SH-SY5Y (cell line): ENCODE data around the gene ITPKB.

Experiments
- GATA2 ChIP-seq: IDR thresholded peaks from 2 replicates; pipeline ENCODE4 v1.6.1; 2011; ENCODE audit warnings: mild to moderate bottlenecking, low read depth, low read length
- GATA3 ChIP-seq: IDR thresholded peaks from 2 replicates; pipeline ENCODE4 v1.6.1; 2011; ENCODE audit warnings: low read depth, mild to moderate bottlenecking, low read length, moderate library complexity

ITPKB gene

GRCh38 chr1:226655251-226656163, 83.6 kb downstream of the ITPKB start:
- TF ChIP-seq GATA3 (no peak), GATA2 (no peak)

GRCh38 chr1:226654668-226655055, 84.4 kb downstream of the ITPKB start:
- TF ChIP-seq GATA3 (no peak), GATA2 (no peak)

- TF ChIP-seq GATA2 (no peak), GATA3 (no peak)
Measured at GRCh38 chr1:226654046-226654667, 84.9 kb downstream of the ITPKB start.

GRCh38 chr1:226653311-226653921, 85.7 kb downstream of the ITPKB start:
- TF ChIP-seq GATA3, result no peak

GRCh38 chr1:226652613-226653012, 86.5 kb downstream of the ITPKB start:
- TF ChIP-seq GATA3, result no peak
- TF ChIP-seq GATA2, result no peak

GRCh38 chr1:226651732-226652105, 87.4 kb downstream of the ITPKB start:
- no peak for TF ChIP-seq GATA2
- TF ChIP-seq GATA3, result no peak

GRCh38 chr1:226651041-226651731, 87.9 kb downstream of the ITPKB start:
- TF ChIP-seq GATA3 (no peak), GATA2 (no peak)

GRCh38 chr1:226650236-226650841, 88.7 kb downstream of the ITPKB start:
- TF ChIP-seq GATA3, result no peak
- TF ChIP-seq GATA2, result no peak

GRCh38 chr1:226649780-226650179, 89.3 kb downstream of the ITPKB start:
- TF ChIP-seq GATA3 (no peak), GATA2 (no peak)

- TF ChIP-seq GATA2, result no peak
- TF ChIP-seq GATA3, result no peak
Measured at GRCh38 chr1:226649244-226649643, 89.8 kb downstream of the ITPKB start.

- TF ChIP-seq GATA2, result no peak
- TF ChIP-seq GATA3, result no peak
Measured at GRCh38 chr1:226648421-226648820, 90.7 kb downstream of the ITPKB start.

- TF ChIP-seq GATA3 (no peak), GATA2 (no peak)
Measured at GRCh38 chr1:226647719-226648118, 91.4 kb downstream of the ITPKB start.

- TF ChIP-seq GATA2 (no peak), GATA3 (no peak)
Measured at GRCh38 chr1:226646870-226647449, 92.1 kb downstream of the ITPKB start.

- TF ChIP-seq GATA2 (no peak), GATA3 (no peak)
Measured at GRCh38 chr1:226646026-226646869, 92.8 kb downstream of the ITPKB start.
